Activated T-cell treated with anti-CD3 and anti-CD28 coated beads, Interleukin-2, amount 50 U/mL, for 4 hours (primary cell): Measurements from ENCODE around the gene MFSD8. TPM values are rescaled to one million over a fixed set of nuclear protein-coding genes. Genes with fewer than 3 reads are reported as not detected.
"Not testable (repeated sequence)": the region's sequence is repeated elsewhere in the genome, so short reads cannot be mapped to it uniquely, and the experiment has no call there.

Source experiments
- ATAC-seq, 2 donors: fragments of 200-7000 bp; cut with Tn5 transposase; one replicate each; pipeline ENCODE4 v1.10.0; 2021
- DNase-seq: peaks from one replicate; pipeline ENCODE4 v3.0.0-alpha.2; 2020
- H3K27me3 Mint-ChIP-seq: one replicate; pipeline ENCODE4 v1.8.0; 2021; ENCODE audit warnings: low read depth, mixed read lengths
- H3K36me3 Mint-ChIP-seq: one replicate; pipeline ENCODE4 v1.8.0; 2022; ENCODE audit warnings: mixed read lengths; ENCODE audit not compliant: insufficient read depth
- H3K4me1 Mint-ChIP-seq: one replicate; pipeline ENCODE4 v1.8.0; 2021; ENCODE audit warnings: low read depth, mixed read lengths
- H3K4me3 Mint-ChIP-seq: one replicate; pipeline ENCODE4 v1.8.0; 2021; ENCODE audit warnings: mild to moderate bottlenecking, moderate library complexity, mixed read lengths
- H3K9me3 Mint-ChIP-seq: one replicate; pipeline ENCODE4 v1.8.0; 2021; ENCODE audit warnings: mixed read lengths
- total RNA-seq, 3 donors: library from RNA; stranded (reverse); gene quantifications; one replicate each; pipeline ENCODE4 v1.2.1, GENCODE V29; 2021

MFSD8 gene
- total RNA-seq, 3 donors from 2014 or later = 13.7 to 19.6 (median 15.9) TPM

GRCh38 chr4:127968586-127968985 is 3.6 kb upstream of the MFSD8 start:
- DNase-seq = no peak
- Mint-ChIP-seq H3K4me3 (no peak overlapping the region), H3K36me3 (peaks cover 4% of the 10 kb centered on the region), H3K4me1 (peaks cover 22% of the 10 kb centered on the region), H3K27me3 (no peaks in the 10 kb centered on the region), H3K9me3 (no peaks in the 10 kb centered on the region)
- no peak for ATAC-seq

- Mint-ChIP-seq H3K36me3 (peaks cover 3% of the 10 kb centered on the region), H3K27me3 (no peaks in the 10 kb centered on the region), H3K4me3 (peak overlapping the region; percentile 52), H3K4me1 (peaks cover 34% of the 10 kb centered on the region), H3K9me3 (no peaks in the 10 kb centered on the region)
- no peak for DNase-seq
- no peak for ATAC-seq
These were observed 2.3 kb upstream of the MFSD8 start for GRCh38 chr4:127967141-127967775.

- Mint-ChIP-seq H3K4me1 (peaks cover 38% of the 10 kb centered on the region), H3K36me3 (peaks cover 3% of the 10 kb centered on the region), H3K9me3 (no peaks in the 10 kb centered on the region), H3K4me3 (peak overlapping the region; percentile 95), H3K27me3 (no peaks in the 10 kb centered on the region)
- ATAC-seq = peak; percentile 42 to 50
- peak; percentile 65 for DNase-seq
These were observed 816 bp upstream of the MFSD8 start for GRCh38 chr4:127965803-127966175.

- ATAC-seq = peak; percentile 20 to 23
- DNase-seq, H3K9me3 Mint-ChIP-seq, H3K36me3 Mint-ChIP-seq, H3K27me3 Mint-ChIP-seq: not testable (repeated sequence)
- peaks cover 38% of the 10 kb centered on the region for H3K4me1 Mint-ChIP-seq
- H3K4me3 Mint-ChIP-seq = peak overlapping the region; percentile 95
These were observed 429 bp downstream of the MFSD8 start for GRCh38 chr4:127964426-127965061.

GRCh38 chr4:127963633-127964398 is 1.2 kb downstream of the MFSD8 start:
- Mint-ChIP-seq H3K4me3 (peak overlapping the region; percentile 95), H3K4me1 (peaks cover 40% of the 10 kb centered on the region)
- H3K27me3 Mint-ChIP-seq, H3K36me3 Mint-ChIP-seq, ATAC-seq, H3K9me3 Mint-ChIP-seq, DNase-seq: not testable (repeated sequence)

- DNase-seq (no peak), ATAC-seq (no peak)
- H3K9me3 Mint-ChIP-seq = no peaks in the 10 kb centered on the region
- H3K4me1 Mint-ChIP-seq = peaks cover 29% of the 10 kb centered on the region
- H3K36me3 Mint-ChIP-seq = peaks cover 8% of the 10 kb centered on the region
- H3K27me3 Mint-ChIP-seq = no peaks in the 10 kb centered on the region
- H3K4me3 Mint-ChIP-seq = no peak overlapping the region
These were observed 5.2 kb downstream of the MFSD8 start for GRCh38 chr4:127959794-127960193.

- no peak overlapping the region for H3K4me3 Mint-ChIP-seq
- H3K27me3 Mint-ChIP-seq = no peaks in the 10 kb centered on the region
- no peak for ATAC-seq
- DNase-seq = no peak
- peaks cover 5% of the 10 kb centered on the region for H3K36me3 Mint-ChIP-seq
- peaks cover 12% of the 10 kb centered on the region for H3K4me1 Mint-ChIP-seq
- H3K9me3 Mint-ChIP-seq = no peaks in the 10 kb centered on the region
These were observed 7.9 kb downstream of the MFSD8 start for GRCh38 chr4:127957105-127957504.

GRCh38 chr4:127936974-127937373 is 28.0 kb downstream of the MFSD8 start:
- DNase-seq = no peak
- no peak overlapping the region for H3K4me3 Mint-ChIP-seq
- peaks cover 23% of the 10 kb centered on the region for H3K36me3 Mint-ChIP-seq
- H3K4me1 Mint-ChIP-seq = peaks cover 4% of the 10 kb centered on the region
- no peak for ATAC-seq
- no peaks in the 10 kb centered on the region for H3K27me3 Mint-ChIP-seq
- no peaks in the 10 kb centered on the region for H3K9me3 Mint-ChIP-seq

GRCh38 chr4:127931836-127932235 is 33.1 kb downstream of the MFSD8 start:
- not testable (repeated sequence) for ATAC-seq, H3K27me3 Mint-ChIP-seq, H3K9me3 Mint-ChIP-seq

GRCh38 chr4:127930175-127930574 is 34.8 kb downstream of the MFSD8 start:
- Mint-ChIP-seq H3K36me3 (peaks cover 24% of the 10 kb centered on the region), H3K4me1 (no peaks in the 10 kb centered on the region), H3K4me3 (no peak overlapping the region), H3K9me3 (no peaks in the 10 kb centered on the region), H3K27me3 (no peaks in the 10 kb centered on the region)
- no peak for DNase-seq
- no peak for ATAC-seq

More at GRCh38 chr4:127931836-127932235, 33.1 kb downstream of the MFSD8 start:
- not testable (repeated sequence) for H3K4me3 Mint-ChIP-seq, H3K4me1 Mint-ChIP-seq, DNase-seq
- peaks cover 13% of the 10 kb centered on the region for H3K36me3 Mint-ChIP-seq

- DNase-seq, H3K4me1 Mint-ChIP-seq, H3K27me3 Mint-ChIP-seq, H3K4me3 Mint-ChIP-seq, ATAC-seq, H3K9me3 Mint-ChIP-seq: not testable (repeated sequence)
- peaks cover 43% of the 10 kb centered on the region for H3K36me3 Mint-ChIP-seq
These were observed 39.3 kb downstream of the MFSD8 start for GRCh38 chr4:127925720-127926119.

- ATAC-seq = no peak
- peaks cover 48% of the 10 kb centered on the region for H3K36me3 Mint-ChIP-seq
- no peaks in the 10 kb centered on the region for H3K9me3 Mint-ChIP-seq
- no peaks in the 10 kb centered on the region for H3K27me3 Mint-ChIP-seq
- H3K4me1 Mint-ChIP-seq = no peaks in the 10 kb centered on the region
- no peak for DNase-seq
- H3K4me3 Mint-ChIP-seq = no peak overlapping the region
These were observed 42.7 kb downstream of the MFSD8 start for GRCh38 chr4:127922226-127922625.

- Mint-ChIP-seq H3K4me1 (no peaks in the 10 kb centered on the region), H3K27me3 (no peaks in the 10 kb centered on the region), H3K36me3 (peaks cover 39% of the 10 kb centered on the region)
These were observed 44.5 kb downstream of the MFSD8 start for GRCh38 chr4:127920521-127920920.

GRCh38 chr4:127917151-127917550 is 47.8 kb downstream of the MFSD8 start:
- Mint-ChIP-seq H3K9me3 (no peaks in the 10 kb centered on the region), H3K4me1 (no peaks in the 10 kb centered on the region), H3K36me3 (peaks cover 22% of the 10 kb centered on the region), H3K27me3 (no peaks in the 10 kb centered on the region), H3K4me3 (no peak overlapping the region)
- DNase-seq (no peak), ATAC-seq (no peak)

More at GRCh38 chr4:127920521-127920920, 44.5 kb downstream of the MFSD8 start:
- H3K9me3 Mint-ChIP-seq = no peaks in the 10 kb centered on the region
- no peak overlapping the region for H3K4me3 Mint-ChIP-seq
- ATAC-seq (no peak), DNase-seq (no peak)

- Mint-ChIP-seq H3K4me3 (no peak overlapping the region), H3K9me3 (no peaks in the 10 kb centered on the region), H3K27me3 (no peaks in the 10 kb centered on the region), H3K36me3 (peaks cover 22% of the 10 kb centered on the region), H3K4me1 (no peaks in the 10 kb centered on the region)
- ATAC-seq (no peak), DNase-seq (no peak)
These were observed 48.5 kb downstream of the MFSD8 start for GRCh38 chr4:127916512-127916911.
